HUES64 (cell line): ENCODE results near the gene ILDR1.

Experiments
- H3K27ac ChIP-seq: 2 replicates; pipeline ENCODE4 v1.7.0; 2013; ENCODE audit warnings: low read depth, low read length, inconsistent platforms
- H3K27me3 ChIP-seq: 2 replicates; pipeline ENCODE4 v1.6.1; 2013; ENCODE audit warnings: mild to moderate bottlenecking, low read length; ENCODE audit not compliant: insufficient read depth
- H3K36me3 ChIP-seq: 2 replicates; pipeline ENCODE4 v1.6.1; 2013; ENCODE audit warnings: mild to moderate bottlenecking, low read length; ENCODE audit not compliant: insufficient read depth
- H3K4me1 ChIP-seq: 2 replicates; pipeline ENCODE4 v1.6.1; 2013; ENCODE audit warnings: mild to moderate bottlenecking, low read length, moderate library complexity; ENCODE audit not compliant: insufficient read depth
- H3K4me3 ChIP-seq: 2 replicates; pipeline ENCODE4 v1.5.1; 2013; ENCODE audit warnings: mild to moderate bottlenecking, low read length, moderate library complexity
- H3K9ac ChIP-seq: 2 replicates; pipeline ENCODE4 v1.6.1; 2013; ENCODE audit warnings: mild to moderate bottlenecking, low read depth, low read length
- H3K9me3 ChIP-seq: 2 replicates; pipeline ENCODE4 v1.6.1; 2013; ENCODE audit warnings: low read depth, low read length; ENCODE audit not compliant: insufficient read depth
- WGBS: fragments of 150-250, 120-280 bp; methylation state at CpG from one replicate; pipeline ENCODE4 v1.1.7; 2013; ENCODE audit warnings: missing lambda C conversion rate; 5-methylcytosine and 5-hydroxymethylcytosine counted together

The ILDR1 gene

DNA sequence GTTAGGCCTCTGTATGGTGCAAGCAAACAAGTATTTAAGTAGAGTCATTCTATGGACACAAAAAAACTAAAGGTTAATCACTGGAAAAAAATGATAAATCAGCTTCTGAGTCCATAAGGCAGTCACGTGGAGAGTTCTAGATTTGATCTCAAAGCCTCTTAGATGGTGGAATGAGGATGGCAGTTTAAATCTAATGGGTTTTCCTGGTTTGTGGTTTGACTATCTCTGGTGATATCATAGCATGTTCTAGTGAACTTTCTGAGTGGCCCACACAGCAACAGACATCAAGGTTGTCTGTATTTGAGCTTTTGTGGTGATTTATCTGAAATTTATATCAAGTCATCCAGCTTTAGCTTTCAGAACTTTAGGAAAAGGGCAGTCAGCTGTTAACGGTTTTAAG is 52.4 kb downstream of the ILDR1 start:
- H3K36me3 ChIP-seq: no peaks in the 10 kb centered on the region
- no peaks in the 10 kb centered on the region for H3K27me3 ChIP-seq
- no peak overlapping the region for H3K4me3 ChIP-seq
- peaks cover 8% of the 10 kb centered on the region; the same call in 1 of the 2 replicates for H3K9me3 ChIP-seq
- H3K4me1 ChIP-seq: no peaks in the 10 kb centered on the region
- no peak overlapping the region for H3K9ac ChIP-seq
- 88% methylated on average over 2 of the region's 2 CpGs for WGBS
- H3K27ac ChIP-seq: no peak overlapping the region

DNA sequence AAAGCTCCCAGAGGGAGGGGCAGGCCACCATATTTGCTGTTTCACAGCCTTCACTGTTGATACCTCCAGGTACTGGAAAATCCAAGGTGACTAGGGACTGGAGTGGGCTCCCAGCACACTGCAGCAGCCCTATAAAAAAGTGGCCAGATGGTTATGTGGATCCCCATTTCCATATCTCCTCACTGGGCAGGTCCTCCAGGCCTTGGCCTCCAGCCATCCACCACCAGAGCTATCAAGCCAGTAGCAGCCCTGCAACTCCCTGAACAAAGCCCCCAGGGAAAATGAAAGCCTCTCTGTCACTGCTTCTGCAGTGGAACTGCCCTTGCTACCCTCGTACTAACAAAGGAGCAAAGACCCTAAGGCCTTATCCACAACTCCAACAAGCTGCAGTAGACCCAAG is 58.4 kb downstream of the ILDR1 start:
- Histone ChIP-seq H3K9ac (no peak overlapping the region), H3K27ac (no peak overlapping the region)

DNA sequence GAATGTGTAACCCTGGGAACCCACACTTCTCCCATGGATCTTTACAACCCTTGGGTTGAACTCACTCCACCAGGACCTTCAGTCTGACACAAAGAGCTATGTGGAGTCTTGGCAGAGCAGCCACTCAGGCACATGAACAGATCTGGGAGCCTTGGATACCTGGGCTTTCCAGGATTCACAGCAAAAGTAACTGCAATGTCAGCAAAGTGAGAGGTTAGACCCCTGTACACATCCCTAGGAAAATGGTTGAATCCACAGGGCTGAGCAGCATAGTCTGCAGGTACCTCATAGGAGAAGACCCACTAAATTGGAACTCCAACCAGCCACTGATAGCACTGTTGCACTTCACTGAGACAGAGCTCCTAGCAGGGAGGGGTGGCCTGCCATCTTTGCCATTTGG is 59.6 kb downstream of the ILDR1 start:
- Histone ChIP-seq H3K36me3 (no peaks in the 10 kb centered on the region), H3K27ac (no peak overlapping the region), H3K9ac (no peak overlapping the region), H3K9me3 (no peaks in the 10 kb centered on the region), H3K27me3 (no peaks in the 10 kb centered on the region), H3K4me1 (no peaks in the 10 kb centered on the region), H3K4me3 (no peak overlapping the region)

More for the DNA sequence above, 58.4 kb downstream of the ILDR1 start:
- Histone ChIP-seq H3K4me3 (no peak overlapping the region), H3K27me3 (no peaks in the 10 kb centered on the region), H3K36me3 (no peaks in the 10 kb centered on the region), H3K4me1 (no peaks in the 10 kb centered on the region), H3K9me3 (no peaks in the 10 kb centered on the region)
- WGBS: 91% methylated on average over 1 of the region's 1 CpG

DNA sequence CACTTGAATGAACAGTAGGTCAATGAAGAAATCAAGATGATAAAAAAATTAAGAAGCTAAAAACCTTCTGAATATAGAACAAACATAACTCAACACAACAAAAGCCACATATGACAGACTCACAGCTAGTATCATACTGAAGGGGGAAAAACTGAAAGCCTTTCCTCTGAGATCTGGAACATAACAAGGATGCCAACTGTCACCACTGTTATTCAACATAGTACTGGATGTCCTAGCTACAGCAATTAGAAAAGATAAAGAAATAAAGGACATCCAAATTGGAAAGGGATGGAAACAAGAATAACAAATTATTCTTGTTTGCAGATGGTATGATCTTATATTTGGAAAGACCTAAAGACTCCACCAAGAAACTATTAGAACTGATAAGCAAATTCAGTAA is 60.8 kb downstream of the ILDR1 start:
- H3K9me3 ChIP-seq: no peaks in the 10 kb centered on the region
- no peak overlapping the region for H3K4me3 ChIP-seq
- no peaks in the 10 kb centered on the region for H3K27me3 ChIP-seq
- H3K4me1 ChIP-seq: no peaks in the 10 kb centered on the region
- H3K27ac ChIP-seq: no peak overlapping the region
- no peaks in the 10 kb centered on the region for H3K36me3 ChIP-seq
- H3K9ac ChIP-seq: no peak overlapping the region

DNA sequence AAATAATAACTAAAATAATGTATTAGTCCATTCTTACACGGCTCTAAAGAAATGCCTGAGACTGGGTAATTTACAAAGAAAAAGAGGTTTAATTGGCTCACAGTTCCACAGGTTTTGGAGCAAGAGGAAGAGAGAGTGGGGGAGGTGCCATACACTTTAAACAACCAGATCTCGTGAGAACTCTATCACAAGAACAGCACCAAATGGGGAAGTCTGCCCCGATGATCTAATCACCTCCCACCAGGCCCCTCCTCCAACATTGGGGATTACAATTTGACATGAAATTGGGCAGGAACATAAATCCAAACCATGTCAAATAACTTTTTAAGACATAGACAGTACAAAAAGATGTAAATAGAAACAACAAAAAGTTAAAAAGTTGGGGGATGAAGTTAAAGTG is 63.2 kb downstream of the ILDR1 start:
- 93% methylated on average over 3 of the region's 3 CpGs for WGBS
- Histone ChIP-seq H3K4me3 (no peak overlapping the region), H3K36me3 (no peaks in the 10 kb centered on the region), H3K27me3 (no peaks in the 10 kb centered on the region), H3K4me1 (no peaks in the 10 kb centered on the region), H3K9ac (no peak overlapping the region), H3K9me3 (no peaks in the 10 kb centered on the region), H3K27ac (no peak overlapping the region)

DNA sequence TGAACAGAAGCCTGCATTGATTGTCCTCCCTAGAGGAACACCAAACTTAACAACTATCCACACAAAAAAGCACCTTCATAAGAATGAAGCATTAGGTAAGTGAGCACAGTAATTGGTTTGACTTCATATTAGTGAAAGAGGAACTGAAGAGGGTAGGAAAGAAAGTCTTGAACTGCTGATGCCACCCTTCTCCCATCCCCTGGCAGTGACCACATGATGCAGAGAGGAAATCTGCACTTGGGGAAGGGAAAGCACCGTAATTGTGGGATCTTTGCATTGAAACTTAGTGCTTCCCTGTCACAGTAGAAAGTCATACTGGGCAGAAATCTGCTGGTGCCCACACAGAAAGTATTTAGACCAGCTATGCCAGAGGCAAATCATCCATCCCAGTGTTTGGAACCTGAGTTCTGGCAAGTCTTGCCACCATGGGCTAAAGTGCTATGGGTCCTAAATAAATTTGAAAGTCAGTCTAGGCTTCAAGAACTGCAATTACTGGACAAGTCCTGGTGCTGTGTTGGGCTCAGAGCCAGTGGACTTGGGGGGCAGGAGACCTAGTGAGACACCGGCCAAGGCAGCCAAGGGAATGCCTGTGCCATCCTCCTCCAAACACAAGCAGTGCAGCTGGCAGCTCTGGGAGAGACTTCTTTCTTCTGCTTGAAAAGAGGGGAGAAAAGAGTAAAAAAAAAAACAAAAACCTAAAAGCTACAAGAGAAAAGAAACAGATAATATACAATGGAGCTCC is 64.2 kb downstream of the ILDR1 start:
- H3K9ac ChIP-seq: no peak overlapping the region
- no peaks in the 10 kb centered on the region for H3K36me3 ChIP-seq
- H3K4me3 ChIP-seq: no peak overlapping the region
- no peaks in the 10 kb centered on the region for H3K9me3 ChIP-seq
- 98% methylated on average over 2 of the region's 2 CpGs for WGBS
- no peaks in the 10 kb centered on the region for H3K27me3 ChIP-seq
- H3K27ac ChIP-seq: no peak overlapping the region
- no peaks in the 10 kb centered on the region for H3K4me1 ChIP-seq

DNA sequence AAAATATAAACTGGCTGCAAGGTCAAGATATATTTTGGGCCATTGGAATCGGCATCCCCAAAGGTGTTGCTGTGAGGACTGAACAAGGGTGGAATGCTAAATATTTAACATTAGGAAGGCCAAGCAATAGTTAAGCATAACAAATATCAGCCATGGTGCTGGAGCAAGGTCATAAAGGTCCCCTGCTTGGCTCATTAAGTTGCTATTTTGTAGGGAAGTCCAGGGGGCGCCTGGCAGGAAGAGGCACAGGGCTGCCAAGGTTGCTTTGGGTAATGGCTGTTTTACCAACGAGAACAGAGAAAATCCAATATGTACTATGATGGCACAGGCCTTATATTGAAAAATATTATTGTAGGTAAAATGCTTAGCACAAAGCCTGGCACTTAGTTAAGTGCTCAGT is 65.7 kb downstream of the ILDR1 start:
- Histone ChIP-seq H3K9ac (no peak overlapping the region), H3K4me1 (no peaks in the 10 kb centered on the region), H3K9me3 (no peaks in the 10 kb centered on the region), H3K27me3 (no peaks in the 10 kb centered on the region), H3K36me3 (no peaks in the 10 kb centered on the region), H3K27ac (no peak overlapping the region), H3K4me3 (no peak overlapping the region)
- 84% methylated on average over 3 of the region's 3 CpGs for WGBS

DNA sequence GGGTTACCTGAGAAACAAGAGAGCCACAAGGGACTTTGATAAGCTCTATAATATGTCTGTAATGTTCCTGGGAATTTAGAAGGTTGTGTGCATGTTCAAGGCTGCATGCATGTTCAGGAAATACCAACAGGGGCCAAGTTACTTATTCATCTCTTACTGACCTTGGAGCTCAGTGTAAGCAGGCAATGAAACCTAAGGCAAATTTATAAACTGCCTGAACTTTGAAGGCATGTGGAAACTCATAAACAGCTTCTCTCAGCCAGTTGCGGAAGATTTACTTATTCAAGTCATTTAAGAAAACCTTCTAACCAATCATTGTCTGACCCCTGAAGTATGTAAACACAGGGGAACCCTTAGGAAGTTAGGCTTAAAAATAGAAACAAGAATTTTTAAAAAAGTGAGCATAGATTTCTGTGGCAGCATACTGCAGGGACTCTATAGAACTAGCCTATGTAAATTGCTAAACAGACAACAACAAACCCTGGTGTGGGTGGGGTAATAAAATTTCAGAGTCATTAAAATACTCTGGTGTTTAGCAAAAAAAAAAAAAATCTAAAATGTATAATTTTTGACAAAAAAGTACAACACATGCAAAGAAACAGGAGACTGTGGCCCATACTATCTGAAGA is 70.6 kb downstream of the ILDR1 start:
- H3K9me3 ChIP-seq: no peaks in the 10 kb centered on the region
- H3K4me1 ChIP-seq: no peaks in the 10 kb centered on the region
- 38% methylated on average over 1 of the region's 1 CpG for WGBS
- H3K27me3 ChIP-seq: no peaks in the 10 kb centered on the region
- no peaks in the 10 kb centered on the region for H3K36me3 ChIP-seq
- H3K4me3 ChIP-seq: no peak overlapping the region
- H3K9ac ChIP-seq: no peak overlapping the region
- H3K27ac ChIP-seq: no peak overlapping the region

DNA sequence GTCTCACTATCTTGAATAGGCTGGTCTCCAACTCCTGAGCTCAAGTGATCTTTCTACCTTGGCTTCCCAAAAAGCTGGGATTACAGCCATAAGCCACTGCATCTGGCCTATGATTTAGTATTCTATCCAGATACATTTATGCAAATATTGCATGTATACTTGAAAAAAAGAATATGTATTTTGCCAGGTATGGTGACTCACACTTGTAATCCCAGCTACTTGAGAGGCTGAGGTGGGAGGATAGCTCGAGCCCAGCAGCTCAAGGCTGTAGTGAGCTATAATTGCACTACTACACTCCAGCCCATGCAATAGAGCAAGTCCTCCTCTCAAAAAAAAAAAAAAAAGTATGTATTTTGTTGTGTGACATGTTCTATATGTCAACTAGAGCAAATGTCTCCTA is 73.4 kb downstream of the ILDR1 start:
- no peaks in the 10 kb centered on the region for H3K4me1 ChIP-seq
- no peak overlapping the region for H3K4me3 ChIP-seq
- no peak overlapping the region for H3K9ac ChIP-seq
- H3K36me3 ChIP-seq: no peaks in the 10 kb centered on the region
- H3K27me3 ChIP-seq: no peaks in the 10 kb centered on the region
- no peaks in the 10 kb centered on the region for H3K9me3 ChIP-seq
- no peak overlapping the region for H3K27ac ChIP-seq
- 89% methylated on average over 1 of the region's 1 CpG for WGBS

DNA sequence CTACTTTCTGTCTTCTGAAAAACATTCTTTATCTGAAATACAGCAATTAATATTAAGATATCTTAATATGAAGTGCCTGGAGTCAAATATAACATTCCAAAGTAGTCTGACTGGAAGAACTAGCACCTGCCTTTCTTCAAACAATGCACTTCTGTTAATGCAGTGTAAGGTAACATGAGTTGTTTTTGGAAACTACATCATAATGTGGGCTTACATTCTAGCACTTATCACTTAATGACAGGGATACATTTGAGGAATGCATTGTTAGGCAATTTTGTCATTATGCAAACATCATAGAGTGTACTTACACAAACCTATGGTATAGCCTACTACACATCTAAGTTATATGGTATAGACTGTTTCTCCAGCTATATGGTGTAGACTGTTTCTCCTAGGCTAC is 78.6 kb downstream of the ILDR1 start:
- H3K27me3 ChIP-seq: no peaks in the 10 kb centered on the region
- no peak overlapping the region for H3K9ac ChIP-seq
- H3K36me3 ChIP-seq: 0 out of 2 replicates have a peak, but pooled peaks cover 4% of the 10 kb centered on the region
- H3K4me3 ChIP-seq: no peak overlapping the region
- peaks cover 6% of the 10 kb centered on the region; the same call in 1 of the 2 replicates for H3K4me1 ChIP-seq
- no peak overlapping the region for H3K27ac ChIP-seq
- H3K9me3 ChIP-seq: no peaks in the 10 kb centered on the region

DNA sequence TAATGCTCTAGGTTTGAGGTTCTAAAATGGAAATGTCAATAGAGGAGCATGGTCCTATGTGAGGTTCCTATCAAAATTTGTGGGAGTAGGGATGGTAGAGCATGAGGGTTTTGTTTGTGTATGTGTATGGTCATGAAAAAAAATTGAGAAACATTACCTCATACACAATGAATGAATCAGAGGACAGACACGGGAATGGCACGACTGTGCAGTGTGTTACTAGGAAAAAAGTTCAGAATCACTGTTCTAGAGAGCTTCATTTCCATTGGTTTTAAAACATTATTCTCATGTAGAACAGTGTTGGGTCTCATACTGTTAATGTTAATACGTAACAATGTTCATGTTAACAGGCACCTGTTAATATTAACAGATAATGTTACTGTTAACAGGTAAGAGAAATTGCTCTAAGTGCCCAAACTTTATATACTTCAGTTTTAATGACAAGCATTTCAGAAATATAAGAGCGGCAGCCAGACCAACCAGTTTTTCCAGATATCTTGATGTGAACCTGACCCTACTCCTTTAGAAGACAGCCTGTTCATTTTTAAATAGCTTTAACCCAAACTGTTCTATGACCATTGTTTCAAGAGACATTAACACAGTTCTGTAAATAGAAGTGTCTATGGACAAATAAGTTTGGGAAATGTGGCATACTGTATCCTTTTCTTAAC is 79.8 kb downstream of the ILDR1 start:
- Histone ChIP-seq H3K4me1 (peaks cover 6% of the 10 kb centered on the region; the same call in 1 of the 2 replicates), H3K4me3 (no peak overlapping the region), H3K36me3 (0 out of 2 replicates have a peak, but pooled peaks cover 4% of the 10 kb centered on the region), H3K9ac (no peak overlapping the region), H3K27me3 (no peaks in the 10 kb centered on the region), H3K27ac (no peak overlapping the region), H3K9me3 (no peaks in the 10 kb centered on the region)
- 86% methylated on average over 4 of the region's 4 CpGs for WGBS
